Activated B cell treated with CpG ODN at 0.5 μM for 24 hours (primary cell): Measurements from ENCODE around the gene OGFRL1. TPM values are rescaled to one million over a fixed set of nuclear protein-coding genes. Genes with fewer than 3 reads are reported as not detected.

Experiments used
- ATAC-seq: fragments of 200-7000 bp; cut with Tn5 transposase; one replicate; pipeline ENCODE4 v1.10.0; 2021; ENCODE audit warnings: low read depth, mild to moderate bottlenecking, moderate library complexity
- CTCF ChIA-PET: fragments of 350-600 bp; sonication (Branson Sonifier 250); formaldehyde crosslinking; loops from one replicate; lab custom pipeline; 2021; ENCODE audit warnings: antibody characterized with exemption; lab: Charles Lee
- POLR2A ChIA-PET: fragments of 350-600 bp; sonication (Branson Sonifier 250); formaldehyde crosslinking; loops from one replicate; lab custom pipeline; 2021; ENCODE audit warnings: antibody characterized with exemption; lab: Charles Lee
- DNase-seq: peaks from one replicate; pipeline ENCODE4 v3.0.0; 2022
- H3K27ac Mint-ChIP-seq: one replicate; pipeline ENCODE4 v1.8.0; 2020; ENCODE audit warnings: mixed read lengths
- H3K27me3 Mint-ChIP-seq: one replicate; pipeline ENCODE4 v1.8.0; 2021; ENCODE audit warnings: mixed read lengths
- H3K36me3 Mint-ChIP-seq: one replicate; pipeline ENCODE4 v1.8.0; 2021; ENCODE audit warnings: low read depth, mixed read lengths
- H3K4me1 Mint-ChIP-seq: one replicate; pipeline ENCODE4 v1.8.0; 2021; ENCODE audit warnings: mixed read lengths
- H3K4me3 Mint-ChIP-seq: one replicate; pipeline ENCODE4 v1.8.0; 2020; ENCODE audit warnings: mild to moderate bottlenecking, mixed read lengths
- H3K9me3 Mint-ChIP-seq: one replicate; pipeline ENCODE4 v1.8.0; 2020; ENCODE audit warnings: mixed read lengths
- intact Hi-C: fragments of 100-400 bp; cut with micrococcal nuclease; formaldehyde crosslinking; loops from one replicate; pipeline ENCODE4 v1.15.1; 2024
- total RNA-seq: library from RNA; stranded (reverse); gene quantifications from 2 replicates; pipeline ENCODE4 v1.2.3, GENCODE V29; 2022
- TF ChIP-seq, protein P1 (sequence below): fragments of 200-600 bp; IDR thresholded peaks from one replicate; pipeline ENCODE4 v1.8.0; 2022; ENCODE audit warnings: antibody characterized with exemption, mild to moderate bottlenecking

OGFRL1 gene
- total RNA-seq, 1 donor from 2014 or later = 18.4 TPM

DNA sequence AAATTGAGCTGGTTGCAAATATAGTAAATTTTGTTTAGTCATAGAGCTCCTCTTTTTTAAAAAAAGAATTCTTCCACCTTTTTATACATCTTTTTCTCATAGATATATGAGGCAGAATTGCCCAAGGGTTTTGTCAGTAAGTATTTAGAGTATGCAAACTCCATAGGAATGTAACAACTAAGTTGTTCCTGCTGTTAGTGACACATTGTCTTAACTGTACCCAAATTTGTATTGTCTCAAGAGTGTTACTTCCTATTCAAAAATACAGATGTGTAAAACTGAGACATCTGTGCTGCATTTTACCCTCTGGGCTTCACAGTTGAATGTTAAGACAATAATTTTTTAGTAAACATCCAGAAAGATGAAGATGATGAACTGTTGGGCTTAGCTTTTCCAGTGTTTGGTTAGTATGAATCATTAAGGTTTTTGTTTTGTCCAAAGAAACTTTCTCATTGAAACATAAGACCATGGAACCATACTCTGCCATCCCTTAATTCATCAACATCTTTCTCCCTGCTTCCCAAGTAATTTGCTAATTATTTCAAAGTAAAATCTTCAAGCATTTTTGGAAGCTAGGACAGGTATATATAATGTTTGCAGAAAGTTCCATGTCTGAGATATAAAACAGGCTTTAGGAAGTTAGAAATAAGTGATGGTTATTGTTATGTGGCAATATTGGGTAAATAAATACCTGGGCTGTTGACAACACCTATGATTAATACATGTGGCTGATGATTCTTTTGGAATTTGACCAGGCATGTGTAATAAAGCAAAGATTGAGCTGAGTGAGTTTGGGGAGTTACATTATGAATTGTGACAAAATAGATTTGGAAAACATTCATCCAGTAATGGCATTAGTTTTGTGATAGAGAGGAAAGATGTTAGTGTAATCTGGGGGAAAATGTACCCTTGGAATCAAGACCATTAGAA, 11.2 kb downstream of the OGFRL1 start:
- no peak for ATAC-seq
- no peaks in the 10 kb centered on the region for H3K27me3 Mint-ChIP-seq
- H3K4me3 Mint-ChIP-seq = no peak overlapping the region
- no peak overlapping the region for H3K27ac Mint-ChIP-seq
- no peak for DNase-seq
- H3K9me3 Mint-ChIP-seq = no peaks in the 10 kb centered on the region
- intact Hi-C loops = no loop called here
- H3K4me1 Mint-ChIP-seq = no peaks in the 10 kb centered on the region
- POLR2A ChIA-PET = interaction anchor here (3.8 kb wide), 1 partner anchor 11 kb away, joined by 21 read pairs; the partner anchor contains the start of gene OGFRL1
- H3K36me3 Mint-ChIP-seq = peaks cover 57% of the 10 kb centered on the region
- CTCF ChIA-PET = no interaction called here
- TF ChIP-seq, protein P1, sequence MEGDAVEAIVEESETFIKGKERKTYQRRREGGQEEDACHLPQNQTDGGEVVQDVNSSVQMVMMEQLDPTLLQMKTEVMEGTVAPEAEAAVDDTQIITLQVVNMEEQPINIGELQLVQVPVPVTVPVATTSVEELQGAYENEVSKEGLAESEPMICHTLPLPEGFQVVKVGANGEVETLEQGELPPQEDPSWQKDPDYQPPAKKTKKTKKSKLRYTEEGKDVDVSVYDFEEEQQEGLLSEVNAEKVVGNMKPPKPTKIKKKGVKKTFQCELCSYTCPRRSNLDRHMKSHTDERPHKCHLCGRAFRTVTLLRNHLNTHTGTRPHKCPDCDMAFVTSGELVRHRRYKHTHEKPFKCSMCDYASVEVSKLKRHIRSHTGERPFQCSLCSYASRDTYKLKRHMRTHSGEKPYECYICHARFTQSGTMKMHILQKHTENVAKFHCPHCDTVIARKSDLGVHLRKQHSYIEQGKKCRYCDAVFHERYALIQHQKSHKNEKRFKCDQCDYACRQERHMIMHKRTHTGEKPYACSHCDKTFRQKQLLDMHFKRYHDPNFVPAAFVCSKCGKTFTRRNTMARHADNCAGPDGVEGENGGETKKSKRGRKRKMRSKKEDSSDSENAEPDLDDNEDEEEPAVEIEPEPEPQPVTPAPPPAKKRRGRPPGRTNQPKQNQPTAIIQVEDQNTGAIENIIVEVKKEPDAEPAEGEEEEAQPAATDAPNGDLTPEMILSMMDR = no peak

DNA sequence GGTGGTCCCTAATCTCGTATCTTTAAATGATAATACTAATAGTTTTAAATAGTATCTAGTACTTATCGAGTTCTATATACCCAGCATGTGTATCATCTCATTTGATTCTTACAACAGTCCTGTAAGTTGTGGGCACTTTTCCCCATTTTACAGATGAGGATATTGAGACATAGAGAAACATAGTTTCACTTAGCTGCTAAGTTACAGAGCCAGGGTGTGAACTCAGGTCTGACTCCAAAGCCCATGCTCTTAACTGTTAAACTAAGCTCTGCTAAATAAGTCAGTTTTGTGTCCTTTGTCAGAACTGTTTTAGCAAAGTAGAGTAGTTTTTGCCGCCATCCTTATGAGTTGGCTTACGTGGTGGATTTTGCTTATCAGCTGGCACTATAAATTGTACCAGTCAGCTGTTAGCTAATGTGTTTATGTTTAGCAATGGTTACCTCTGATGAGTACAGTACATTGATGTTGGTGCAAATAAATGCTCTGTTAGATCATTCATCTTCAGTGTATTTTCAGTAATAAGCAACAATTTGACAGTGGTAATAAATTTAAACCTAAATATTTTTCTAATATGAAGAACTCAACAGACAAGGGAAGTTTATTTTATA, 12.1 kb downstream of the OGFRL1 start:
- POLR2A ChIA-PET = interaction anchor here (3.8 kb wide), 1 partner anchor 12 kb away, joined by 21 read pairs; the partner anchor contains the start of gene OGFRL1

DNA sequence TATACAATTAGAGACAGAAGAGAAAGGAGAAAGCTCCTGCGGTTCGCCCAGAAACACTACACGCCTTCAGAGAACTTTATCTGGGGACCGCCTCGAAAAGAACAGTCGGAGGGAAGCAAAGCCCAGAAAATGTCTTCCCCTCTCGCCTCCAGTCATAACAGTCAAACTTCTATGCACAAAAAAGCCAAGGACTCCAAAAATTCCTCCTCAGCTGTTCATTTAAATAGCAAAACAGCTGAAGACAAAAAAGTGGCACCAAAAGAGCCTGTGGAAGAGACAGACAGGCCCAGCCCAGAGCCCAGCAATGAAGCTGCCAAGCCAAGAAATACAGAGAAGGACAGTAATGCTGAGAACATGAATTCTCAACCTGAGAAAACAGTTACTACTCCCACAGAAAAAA, 12.9 kb downstream of the OGFRL1 start:
- ATAC-seq (no peak), DNase-seq (no peak)
- TF ChIP-seq, protein P1 = no peak
- no peak overlapping the region for H3K27ac Mint-ChIP-seq
- H3K9me3 Mint-ChIP-seq = no peaks in the 10 kb centered on the region
- ChIA-PET POLR2A (interaction anchor here (3.8 kb wide), 1 partner anchor 13 kb away, joined by 21 read pairs; the partner anchor contains the start of gene OGFRL1), CTCF (interaction anchor here (0.7 kb wide), 1 partner anchor 111 kb away, joined by 3 read pairs; no protein-coding TSS in a partner anchor)
- H3K27me3 Mint-ChIP-seq = no peaks in the 10 kb centered on the region
- H3K36me3 Mint-ChIP-seq = peaks cover 45% of the 10 kb centered on the region
- no peak overlapping the region for H3K4me3 Mint-ChIP-seq
- H3K4me1 Mint-ChIP-seq = no peaks in the 10 kb centered on the region
- intact Hi-C loops = no loop called here

More for the DNA sequence above, 12.1 kb downstream of the OGFRL1 start:
- CTCF ChIA-PET = interaction anchor here (0.7 kb wide), 1 partner anchor 110 kb away, joined by 3 read pairs; no protein-coding TSS in a partner anchor
- DNase-seq (no peak), ATAC-seq (no peak)
- no peak overlapping the region for H3K4me3 Mint-ChIP-seq
- no peak overlapping the region for H3K27ac Mint-ChIP-seq
- TF ChIP-seq, protein P1 = no peak
- H3K36me3 Mint-ChIP-seq = peaks cover 50% of the 10 kb centered on the region
- H3K9me3 Mint-ChIP-seq = no peaks in the 10 kb centered on the region
- no peaks in the 10 kb centered on the region for H3K4me1 Mint-ChIP-seq
- intact Hi-C loops = no loop called here
- no peaks in the 10 kb centered on the region for H3K27me3 Mint-ChIP-seq

DNA sequence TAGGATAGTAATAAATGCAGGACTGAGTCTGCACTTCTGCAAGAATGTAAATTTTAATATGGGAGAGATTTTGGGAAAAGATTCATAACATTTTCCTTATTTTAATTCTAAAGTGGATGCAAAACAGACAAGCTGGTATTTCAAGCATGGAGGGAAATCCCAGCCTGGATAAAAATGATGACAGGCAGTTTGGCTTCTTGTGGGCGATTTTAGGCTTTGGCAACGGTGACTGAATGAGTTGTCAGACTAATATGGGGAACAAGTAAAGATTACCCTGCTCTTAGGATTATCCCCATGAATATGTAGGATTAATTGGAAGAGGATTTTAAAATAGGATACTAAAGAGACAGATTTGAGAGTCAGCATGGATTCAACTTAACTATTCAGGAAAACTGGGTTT, 21.0 kb downstream of the OGFRL1 start:
- no peaks in the 10 kb centered on the region for H3K27me3 Mint-ChIP-seq
- DNase-seq = no peak
- H3K9me3 Mint-ChIP-seq = no peaks in the 10 kb centered on the region
- no peak for ATAC-seq
- peaks cover 4% of the 10 kb centered on the region for H3K36me3 Mint-ChIP-seq
- intact Hi-C loops = no loop called here
- TF ChIP-seq, protein P1 = no peak
- no peak overlapping the region for H3K27ac Mint-ChIP-seq
- H3K4me3 Mint-ChIP-seq = no peak overlapping the region
- no peaks in the 10 kb centered on the region for H3K4me1 Mint-ChIP-seq
- CTCF ChIA-PET = no interaction called here
- POLR2A ChIA-PET = no interaction called here

DNA sequence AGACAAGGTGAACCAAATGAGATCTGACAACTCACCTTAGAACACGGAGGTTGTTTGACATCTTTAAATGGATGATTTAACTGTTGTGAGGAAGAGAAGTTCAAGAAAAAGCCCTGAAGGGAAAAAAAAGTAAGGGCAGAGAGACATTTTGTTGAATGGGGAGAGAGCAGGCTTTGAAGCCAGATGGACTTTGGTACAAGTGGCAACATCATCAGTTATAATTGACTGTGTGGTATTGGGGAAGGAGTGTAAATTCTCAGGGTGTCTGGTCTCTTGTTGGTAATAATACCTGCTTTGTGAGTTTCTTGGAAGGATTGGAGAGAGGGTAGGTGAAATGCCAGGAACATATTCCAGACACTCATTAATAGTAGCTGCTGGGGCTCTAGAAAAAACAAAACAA, 21.6 kb downstream of the OGFRL1 start:
- ChIA-PET POLR2A (no interaction called here), CTCF (no interaction called here)
- ATAC-seq = no peak

More for the DNA sequence above, 21.6 kb downstream of the OGFRL1 start:
- no peak for DNase-seq
- Mint-ChIP-seq H3K4me1 (no peaks in the 10 kb centered on the region), H3K4me3 (no peak overlapping the region), H3K36me3 (peaks cover 4% of the 10 kb centered on the region), H3K27me3 (no peaks in the 10 kb centered on the region), H3K9me3 (no peaks in the 10 kb centered on the region), H3K27ac (no peak overlapping the region)
- TF ChIP-seq, protein P1 = no peak
- intact Hi-C loops = no loop called here
